GM12878 (cell line): ENCODE data around the gene C6orf62. TPM values are rescaled to one million over a fixed set of nuclear protein-coding genes. Genes with fewer than 3 reads are reported as not detected.

Experiments used
- ATAC-seq: fragments of 200-7000 bp; cut with Tn5 transposase; 3 replicates; pipeline ENCODE4 v1.9.1; 2020; ENCODE audit warnings: mild to moderate bottlenecking, moderate library complexity
- BruUV-seq: library from RNA; stranded (reverse); fragments of 400-500 nt; replicated peaks from 2 replicates; lab custom pipeline; 2021; lab: Mats Ljungman, UMichigan
- CTCF ChIA-PET: fragments of 300-600 bp; sonication (Branson Sonifier 250); formaldehyde crosslinking; extraction: SDS; loops from one replicate; lab custom pipeline; 2021; ENCODE audit warnings: inconsistent platforms; lab: Yijun Ruan, JAX
- POLR2A ChIA-PET: fragments of 350-600 bp; formaldehyde crosslinking; extraction: SDS; loops from one replicate; lab custom pipeline; 2021; ENCODE audit warnings: inconsistent platforms; lab: Charles Lee
- RAD21 ChIA-PET: fragments of 300-600 bp; sonication (Branson Sonifier 250); formaldehyde crosslinking; loops from one replicate; lab custom pipeline; 2023; ENCODE audit warnings: antibody characterized with exemption; ENCODE audit not compliant: unreplicated experiment; lab: Charles Lee
- SMC1A ChIA-PET: fragments of 300-600 bp; sonication (Branson Sonifier 250); formaldehyde crosslinking; loops from one replicate; lab custom pipeline; 2023; ENCODE audit not compliant: unreplicated experiment, uncharacterized antibody; lab: Charles Lee
- DNase-seq: peaks from one replicate; pipeline ENCODE4 v3.0.0-alpha.2; 2011; ENCODE audit warnings: low read depth, low spot score
- FAIRE-seq: peaks from 3 replicates; lab custom pipeline; 2011; peaks lifted over from hg19 to GRCh38; lab: Jason Lieb, UNC
- H2AFZ ChIP-seq: 2 replicates; pipeline ENCODE4 v1.6.0; 2011; ENCODE audit warnings: low read depth, low read length, control low read depth; ENCODE audit not compliant: control insufficient read depth
- H3K27ac ChIP-seq: 2 replicates; pipeline ENCODE4 v1.5.1; 2011; ENCODE audit warnings: control low read depth; ENCODE audit not compliant: control insufficient read depth, insufficient read depth
- H3K27me3 ChIP-seq, 2 experiments: replicated peaks in 1 of 2; 2 replicates each; pipeline versions ENCODE4 v1.6.0 to v1.6.1; 2011; ENCODE audit warnings: low read length in 1 of 2; ENCODE audit not compliant: control insufficient read depth in 2 of 2, insufficient read depth in 2 of 2
- H3K36me3 ChIP-seq, 2 experiments: 2 replicates each; pipeline ENCODE4 v1.5.1; 2011; ENCODE audit warnings: low read length in 1 of 2; ENCODE audit not compliant: control insufficient read depth in 2 of 2, insufficient read depth in 2 of 2
- H3K4me1 ChIP-seq: 2 replicates; pipeline ENCODE4 v1.6.1; 2011; ENCODE audit warnings: mild to moderate bottlenecking, low read length, moderate library complexity, mixed read lengths; ENCODE audit not compliant: control insufficient read depth, insufficient read depth
- H3K4me2 ChIP-seq: 2 replicates; pipeline ENCODE4 v1.6.0; 2011; ENCODE audit warnings: control low read depth; ENCODE audit not compliant: control insufficient read depth, insufficient read depth
- H3K4me3 ChIP-seq: fragments of 200-600 bp; sonication (generic); 2 replicates; pipeline ENCODE4 v1.5.1; 2016
- H3K79me2 ChIP-seq: 2 replicates; pipeline ENCODE4 v1.6.0; 2011; ENCODE audit warnings: low read length; ENCODE audit not compliant: control insufficient read depth, insufficient read depth
- H3K9ac ChIP-seq: 2 replicates; pipeline ENCODE4 v1.8.0; 2011; ENCODE audit warnings: low read length, control low read depth, mixed read lengths; ENCODE audit not compliant: control insufficient read depth, insufficient read depth
- H3K9me3 ChIP-seq: replicated peaks from 3 replicates; pipeline ENCODE4 v1.5.1; 2011; ENCODE audit warnings: mild to moderate bottlenecking, low read length; ENCODE audit not compliant: control insufficient read depth, insufficient read depth
- H4K20me1 ChIP-seq: 2 replicates; pipeline ENCODE4 v1.6.0; 2011; ENCODE audit not compliant: control insufficient read depth, insufficient read depth
- CEBPB ChIP-seq, 2 experiments: fragments of 150-350 bp in 1 of 2; IDR thresholded peaks; 2 replicates each; pipeline ENCODE4 v1.6.1; 2012 to 2014; ENCODE audit warnings: low read depth in 2 of 2, low read length in 2 of 2, borderline replicate concordance in 1 of 2, inconsistent platforms in 1 of 2
- HDAC6 ChIP-seq: fragments of 200-600 bp; sonication (generic); IDR thresholded peaks from one replicate; pipeline ENCODE4 v1.8.0; 2017; ENCODE audit warnings: antibody characterized with exemption; ENCODE audit not compliant: unreplicated experiment
- IRF4 ChIP-seq: IDR thresholded peaks from 2 replicates; pipeline ENCODE4 v1.6.1; 2011; ENCODE audit warnings: low read depth, low read length
- SMAD5 ChIP-seq: IDR thresholded peaks from 2 replicates; pipeline ENCODE4 v1.6.1; 2016; ENCODE audit warnings: antibody characterized with exemption, low read depth
- WGBS: methylation state at CpG from one replicate; pipeline ENCODE4 v1.1.6; 2016; ENCODE audit warnings: low lambda C conversion rate; ENCODE audit not compliant: insufficient replicate concordance, insufficient coverage; ENCODE audit errors: missing lambda C conversion rate; 5-methylcytosine and 5-hydroxymethylcytosine counted together
- in situ Hi-C: fragments of 300-500 bp; cut with MboI; formaldehyde crosslinking; loops from 9 replicates; pipeline ENCODE4 v1.14.3; 2018; ENCODE audit warnings: mixed read lengths
- intact Hi-C: fragments of 100-400 bp; cut with micrococcal nuclease; formaldehyde crosslinking; loops from one replicate; pipeline ENCODE4 v1.14.2; 2022; ENCODE audit not compliant: unreplicated experiment
- polyA plus RNA-seq, 11 experiments: library from polyadenylated mRNA; depleted of rRNA in 4 of 11; unstranded in 6 of 11; stranded (reverse) in 5 of 11; fragments of >200 nt; fragmentation: Nextera tagmentation in 4 of 11; fragmentation: Illumina TruSeq in 1 of 11; extraction: Ambion mirVana in 4 of 11; extraction: Trizol in 1 of 11; gene quantifications; 1 replicate in 1 of 11; 2 replicates in 10 of 11; pipeline versions ENCODE4 v1.2.1 to v1.2.3, GENCODE V29; 2011 to 2016; ENCODE audit warnings: inconsistent platforms in 2 of 11, missing spikeins in 2 of 11, low read depth in 1 of 11
- total RNA-seq, 4 experiments: library from RNA; depleted of rRNA in 3 of 4; stranded (reverse); fragments of >200 nt in 3 of 4; fragmentation: Illumina TruSeq in 1 of 4; extraction: Trizol in 1 of 4; gene quantifications; 2 replicates each; pipeline versions ENCODE4 v1.2.1 to v1.2.3, GENCODE V29; 2013 to 2021
- TF ChIP-seq, protein P1 (sequence below): IDR thresholded peaks from 2 replicates; pipeline ENCODE4 v1.6.1; 2012; ENCODE audit warnings: improper control_type of control experiment, low read depth, low read length; ENCODE audit not compliant: insufficient replicate concordance
- TF ChIP-seq, protein P2 (sequence below): IDR thresholded peaks from 2 replicates; pipeline ENCODE4 v1.6.1; 2012; ENCODE audit warnings: low read depth, low read length, improper control_type of control experiment

The C6orf62 gene
- total and polyA plus RNA-seq, 10 of the 15 experiments (the other 5 are each of a cell fraction or from before 2014, with no cell fraction given) = 55.6 to 565 (median 126) TPM

DNA sequence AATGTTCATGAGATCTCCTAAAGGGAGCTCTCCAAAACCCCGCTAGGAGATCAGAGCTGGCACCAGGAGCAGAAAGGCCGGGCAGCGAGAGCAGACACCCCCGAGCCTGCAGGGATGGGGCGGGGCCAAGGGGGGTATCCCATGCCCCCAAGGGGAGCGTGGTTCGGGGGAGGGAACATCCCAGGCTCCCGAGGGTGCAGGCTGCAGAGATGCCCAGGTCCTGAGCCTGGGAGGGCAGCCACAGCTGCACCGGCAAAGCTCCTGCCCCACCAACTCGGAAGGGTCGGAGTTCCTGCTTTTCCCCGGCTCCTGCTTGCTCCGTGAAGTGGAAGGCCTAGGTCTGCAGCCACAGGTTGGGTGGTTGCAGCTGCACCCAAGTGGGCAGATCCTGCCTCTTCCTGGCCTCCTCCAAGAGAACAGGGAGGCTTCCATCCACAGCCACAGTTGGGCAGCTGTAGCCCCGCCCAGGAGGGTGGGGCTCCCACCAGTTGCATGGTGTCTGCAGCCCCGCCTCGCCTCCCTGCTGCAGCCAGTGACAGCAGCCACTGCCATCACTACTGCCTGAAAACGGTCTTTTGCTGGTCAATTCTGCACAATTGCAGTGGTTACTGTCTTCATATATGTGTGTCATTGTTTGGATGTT, 42.4 kb upstream of the C6orf62 start (continued):
- TF ChIP-seq, protein P1, sequence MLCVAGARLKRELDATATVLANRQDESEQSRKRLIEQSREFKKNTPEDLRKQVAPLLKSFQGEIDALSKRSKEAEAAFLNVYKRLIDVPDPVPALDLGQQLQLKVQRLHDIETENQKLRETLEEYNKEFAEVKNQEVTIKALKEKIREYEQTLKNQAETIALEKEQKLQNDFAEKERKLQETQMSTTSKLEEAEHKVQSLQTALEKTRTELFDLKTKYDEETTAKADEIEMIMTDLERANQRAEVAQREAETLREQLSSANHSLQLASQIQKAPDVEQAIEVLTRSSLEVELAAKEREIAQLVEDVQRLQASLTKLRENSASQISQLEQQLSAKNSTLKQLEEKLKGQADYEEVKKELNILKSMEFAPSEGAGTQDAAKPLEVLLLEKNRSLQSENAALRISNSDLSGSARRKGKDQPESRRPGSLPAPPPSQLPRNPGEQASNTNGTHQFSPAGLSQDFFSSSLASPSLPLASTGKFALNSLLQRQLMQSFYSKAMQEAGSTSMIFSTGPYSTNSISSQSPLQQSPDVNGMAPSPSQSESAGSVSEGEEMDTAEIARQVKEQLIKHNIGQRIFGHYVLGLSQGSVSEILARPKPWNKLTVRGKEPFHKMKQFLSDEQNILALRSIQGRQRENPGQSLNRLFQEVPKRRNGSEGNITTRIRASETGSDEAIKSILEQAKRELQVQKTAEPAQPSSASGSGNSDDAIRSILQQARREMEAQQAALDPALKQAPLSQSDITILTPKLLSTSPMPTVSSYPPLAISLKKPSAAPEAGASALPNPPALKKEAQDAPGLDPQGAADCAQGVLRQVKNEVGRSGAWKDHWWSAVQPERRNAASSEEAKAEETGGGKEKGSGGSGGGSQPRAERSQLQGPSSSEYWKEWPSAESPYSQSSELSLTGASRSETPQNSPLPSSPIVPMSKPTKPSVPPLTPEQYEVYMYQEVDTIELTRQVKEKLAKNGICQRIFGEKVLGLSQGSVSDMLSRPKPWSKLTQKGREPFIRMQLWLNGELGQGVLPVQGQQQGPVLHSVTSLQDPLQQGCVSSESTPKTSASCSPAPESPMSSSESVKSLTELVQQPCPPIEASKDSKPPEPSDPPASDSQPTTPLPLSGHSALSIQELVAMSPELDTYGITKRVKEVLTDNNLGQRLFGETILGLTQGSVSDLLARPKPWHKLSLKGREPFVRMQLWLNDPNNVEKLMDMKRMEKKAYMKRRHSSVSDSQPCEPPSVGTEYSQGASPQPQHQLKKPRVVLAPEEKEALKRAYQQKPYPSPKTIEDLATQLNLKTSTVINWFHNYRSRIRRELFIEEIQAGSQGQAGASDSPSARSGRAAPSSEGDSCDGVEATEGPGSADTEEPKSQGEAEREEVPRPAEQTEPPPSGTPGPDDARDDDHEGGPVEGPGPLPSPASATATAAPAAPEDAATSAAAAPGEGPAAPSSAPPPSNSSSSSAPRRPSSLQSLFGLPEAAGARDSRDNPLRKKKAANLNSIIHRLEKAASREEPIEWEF = no peak
- no peak for TF ChIP-seq SMAD5

DNA sequence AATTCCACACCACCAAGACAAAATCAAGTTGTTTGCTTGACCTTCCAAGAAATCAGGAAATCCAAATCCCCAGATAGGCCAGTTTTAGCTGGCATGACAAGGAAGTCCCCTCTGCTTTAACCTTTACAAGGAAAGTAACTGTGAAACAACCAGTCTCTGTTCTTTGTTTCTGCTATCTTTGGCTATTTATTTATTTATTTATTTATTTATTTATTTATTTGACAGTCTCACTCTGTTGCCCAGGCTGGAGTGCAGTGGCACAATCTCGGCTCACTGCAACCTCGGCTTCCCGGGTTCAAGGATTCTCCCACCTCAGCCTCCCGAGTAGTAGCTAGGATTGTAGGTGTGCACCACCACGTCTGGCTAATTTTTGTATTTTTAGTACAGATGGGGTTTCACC, 41.3 kb upstream of the C6orf62 start:
- in situ Hi-C loops = loop anchor here (5.0 kb wide), 1 partner anchor 173 kb away; no protein-coding TSS in a partner anchor
- POLR2A ChIA-PET = interaction anchor here (0.6 kb wide), 1 partner anchor 183 kb away, joined by 3 read pairs; no protein-coding TSS in a partner anchor
- BruUV-seq = no TSS peak

More for the DNA sequence above, 41.3 kb upstream of the C6orf62 start:
- RAD21 ChIA-PET = no interaction called here
- Histone ChIP-seq H3K4me3 (no peak overlapping the region), H3K9ac (no peak overlapping the region), H4K20me1 (no peaks in the 10 kb centered on the region), H3K27me3 (no peaks in the 10 kb centered on the region), H3K36me3 (no peaks in the 10 kb centered on the region), H3K4me2 (no peak overlapping the region), H2AFZ (no peak overlapping the region), H3K4me1 (no peaks in the 10 kb centered on the region), H3K9me3 (peaks cover under 1% of the 10 kb centered on the region; the same call in 1 of the 3 replicates), H3K27ac (no peak overlapping the region), H3K79me2 (no peaks in the 10 kb centered on the region)
- SMC1A ChIA-PET = interaction anchor here (1.1 to 2.1 kb wide), 3 partner anchors 17 to 191 kb away, joined by 3 to 7 read pairs (median 4); no protein-coding TSS in a partner anchor
- CTCF ChIA-PET = interaction anchor here (0.9 to 1.4 kb wide), 3 partner anchors 58 to 179 kb away, joined by 3 read pairs; no protein-coding TSS in a partner anchor
- intact Hi-C loops = no loop called here
- TF ChIP-seq, protein P2, sequence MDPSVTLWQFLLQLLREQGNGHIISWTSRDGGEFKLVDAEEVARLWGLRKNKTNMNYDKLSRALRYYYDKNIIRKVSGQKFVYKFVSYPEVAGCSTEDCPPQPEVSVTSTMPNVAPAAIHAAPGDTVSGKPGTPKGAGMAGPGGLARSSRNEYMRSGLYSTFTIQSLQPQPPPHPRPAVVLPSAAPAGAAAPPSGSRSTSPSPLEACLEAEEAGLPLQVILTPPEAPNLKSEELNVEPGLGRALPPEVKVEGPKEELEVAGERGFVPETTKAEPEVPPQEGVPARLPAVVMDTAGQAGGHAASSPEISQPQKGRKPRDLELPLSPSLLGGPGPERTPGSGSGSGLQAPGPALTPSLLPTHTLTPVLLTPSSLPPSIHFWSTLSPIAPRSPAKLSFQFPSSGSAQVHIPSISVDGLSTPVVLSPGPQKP = no peak
- TF ChIP-seq IRF4 (no peak), CEBPB (IDR thresholded peaks at IDR 0.05; ENCODE audit: borderline replicate concordance in 1 of 2, low read depth in 2 of 2, low read length in 2 of 2) (no peak), HDAC6 (no peak)
- ATAC-seq = no peak
- 92% methylated on average over 5 of the region's 5 CpGs for WGBS
- FAIRE-seq = no peak
- DNase-seq = no peak
